ENCODE results near the gene HEY2.
"Not testable (repeated sequence)": the region's sequence is repeated elsewhere in the genome, so short reads cannot be mapped to it uniquely, and the experiment has no call there.

Gene HEY2

GRCh38 chr6:125773387-125774341, 24.2 kb downstream of the HEY2 start:
- DNase-seq, result no peak

GRCh38 chr6:125776107-125776826, 26.8 kb downstream of the HEY2 start:
- not testable (repeated sequence) for DNase-seq

- DNase-seq, result peak; percentile 89 to 90
Measured at GRCh38 chr6:125779924-125780539, 30.6 kb downstream of the HEY2 start.

- DNase-seq, result peak; percentile 56 to 82
Measured at GRCh38 chr6:125780540-125781313, 31.3 kb downstream of the HEY2 start.

GRCh38 chr6:125781314-125781868, 32.0 kb downstream of the HEY2 start:
- DNase-seq, result peak; percentile 24 to 42

- DNase-seq, result peak in 1 of 2 experiments; percentile 25
Measured at GRCh38 chr6:125784365-125784764, 34.9 kb downstream of the HEY2 start.

- DNase-seq, result no peak
Measured at GRCh38 chr6:125787791-125788190, 38.4 kb downstream of the HEY2 start.

- DNase-seq, result no peak
Measured at GRCh38 chr6:125789167-125789566, 39.7 kb downstream of the HEY2 start.

GRCh38 chr6:125789576-125790357, 40.3 kb downstream of the HEY2 start:
- DNase-seq, result peak; percentile 44 to 65

- DNase-seq, result peak; percentile 17 to 64
Measured at GRCh38 chr6:125790358-125791150, 41.1 kb downstream of the HEY2 start, which contains the start of gene NCOA7. TSS of gene NCOA7 (plus strand) at chr6:125790960. CDS start at chr6:125815355, 24,395 bp downstream.

- no peak for DNase-seq
Measured at GRCh38 chr6:125791151-125791819, 41.9 kb downstream of the HEY2 start.

- DNase-seq, result no peak
Measured at GRCh38 chr6:125791820-125792165, 42.4 kb downstream of the HEY2 start.

GRCh38 chr6:125792172-125792571, 42.7 kb downstream of the HEY2 start:
- DNase-seq, result no peak

GRCh38 chr6:125792680-125793079, 43.2 kb downstream of the HEY2 start:
- DNase-seq, result no peak

GRCh38 chr6:125793280-125793679, 43.8 kb downstream of the HEY2 start:
- no peak for DNase-seq

- no peak for DNase-seq
Measured at GRCh38 chr6:125793863-125794262, 44.4 kb downstream of the HEY2 start.

- DNase-seq, result no peak
Measured at GRCh38 chr6:125794342-125795137, 45.1 kb downstream of the HEY2 start.

- DNase-seq, result no peak
Measured at GRCh38 chr6:125795301-125795700, 45.9 kb downstream of the HEY2 start.
